Lung (tissue), 12 donors: ENCODE data around the gene WASHC4. TPM values are rescaled to one million over a fixed set of nuclear protein-coding genes. Genes with fewer than 3 reads are reported as not detected.

Experiments used
- ATAC-seq: fragments of 200-7000 bp; cut with Tn5 transposase; one replicate; pipeline ENCODE4 v1.9.1; 2020; ENCODE audit warnings: moderate number of reproducible peaks; ENCODE audit not compliant: insufficient read depth, low FRiP score
- DNase-seq, 3 donors: peaks; one replicate each; pipeline ENCODE4 v3.0.0-alpha.2; 2013 to 2017
- H3K27ac ChIP-seq, 2 donors: one replicate each; pipeline ENCODE4 v1.5.1; 2013; ENCODE audit warnings: mild to moderate bottlenecking in 2 of 2, moderate library complexity in 2 of 2, control low read depth in 1 of 2, inconsistent platforms in 1 of 2, low read depth in 1 of 2, low read length in 1 of 2
- H3K27me3 ChIP-seq, 3 donors: one replicate each; pipeline ENCODE4 v1.5.1; 2013; ENCODE audit warnings: low read length in 2 of 3; ENCODE audit not compliant: control insufficient read depth in 3 of 3, insufficient read depth in 3 of 3
- H3K36me3 ChIP-seq, 4 donors: one replicate each; pipeline ENCODE4 v1.5.1; 2013; ENCODE audit warnings: low read length in 4 of 4, mild to moderate bottlenecking in 1 of 4, moderate library complexity in 1 of 4; ENCODE audit not compliant: control insufficient read depth in 4 of 4, insufficient read depth in 4 of 4
- H3K4me1 ChIP-seq, 5 donors: one replicate each; pipeline ENCODE4 v1.5.1; 2013; ENCODE audit warnings: low read length in 5 of 5, mild to moderate bottlenecking in 2 of 5, moderate library complexity in 1 of 5; ENCODE audit not compliant: control insufficient read depth in 5 of 5, insufficient read depth in 5 of 5
- H3K4me3 ChIP-seq: one replicate; pipeline ENCODE4 v1.5.1; 2013; ENCODE audit warnings: mild to moderate bottlenecking, control low read depth, moderate library complexity
- H3K9ac ChIP-seq, 2 donors: one replicate each; pipeline ENCODE4 v1.5.1; 2013; ENCODE audit warnings: low read length in 2 of 2, control low read depth in 1 of 2; ENCODE audit not compliant: insufficient read depth in 1 of 2
- H3K9me3 ChIP-seq, 4 donors: one replicate each; pipeline ENCODE4 v1.5.1; 2013; ENCODE audit warnings: low read length in 3 of 4, mild to moderate bottlenecking in 1 of 4, moderate library complexity in 1 of 4; ENCODE audit not compliant: control insufficient read depth in 4 of 4, insufficient read depth in 3 of 4
- CTCF ChIP-seq: IDR thresholded peaks from 2 replicates; pipeline ENCODE4 v1.5.1; 2012; ENCODE audit warnings: mild to moderate bottlenecking; ENCODE audit errors: control extremely low read depth, extremely low read depth
- WGBS, 2 donors: extraction: QIAGEN DNeasy Blood & Tissue Kit; methylation state at CpG; one replicate each; pipeline ENCODE4 v1.1.7; 2013; 5-methylcytosine and 5-hydroxymethylcytosine counted together
- polyA plus RNA-seq, 2 donors: library from polyadenylated mRNA; stranded (reverse); fragments of 200-250 nt; gene quantifications; one replicate each; pipeline ENCODE4 v1.2.1, GENCODE V29; 2013
- total RNA-seq, 2 donors: library from RNA; depleted of rRNA in 1 of 2; stranded (reverse); fragments of >200 nt in 1 of 2; gene quantifications; one replicate each; pipeline ENCODE4 v1.2.1, GENCODE V29; 2014 to 2021
- donor health status: control.
- donor health status: control.
- donor health status: Bipolar disorder and iron deficiency.
- donor health status: healthy.
- donor health status: DM: yes; HTN: yes; CAD: no.

Gene WASHC4
- total and polyA plus RNA-seq, 4 donors = 18.8 to 150 (median 34.3) TPM

- TF ChIP-seq CTCF = no peak
- DNase-seq = peak; percentile 53 to 66 (median 57)
- Histone ChIP-seq H3K4me3 (peak overlapping the region; percentile 49), H3K27ac (no peak overlapping the region), H3K36me3 (no peaks in the 10 kb centered on the region), H3K9me3 (no peaks in the 10 kb centered on the region), H3K27me3 (peaks cover 0 to 3% (median 0%) of the 10 kb centered on the region in 3 donors), H3K9ac (peak overlapping the region in 1 of 2 donors; percentile 17), H3K4me1 (peaks cover 0 to 7% (median 0%) of the 10 kb centered on the region in 5 donors)
- no peak for ATAC-seq
- WGBS, 2 donors = 7 to 19% methylated on average over 18 of the region's 18 CpGs
Measured at GRCh38 chr12:105083551-105084105, 23.9 kb upstream of the WASHC4 start.

- Histone ChIP-seq H3K4me3 (peak within 1 kb of the TSS; percentile 49), H3K9me3 (no peaks in the 10 kb centered on the region), H3K27me3 (peaks cover 0 to 3% (median 0%) of the 10 kb centered on the region in 3 donors), H3K27ac (no peak within 1 kb of the TSS), H3K9ac (peak within 1 kb of the TSS in 1 of 2 donors; percentile 17), H3K4me1 (peaks cover 0 to 7% (median 0%) of the 10 kb centered on the region in 5 donors), H3K36me3 (no peaks in the 10 kb centered on the region)
- no peak for TF ChIP-seq CTCF
- ATAC-seq = peak; percentile 97
- 26 to 31% methylated on average over 58 to 75 of the region's 75 CpGs for WGBS, 2 donors
- peak; percentile 64 to 82 (median 74) for DNase-seq
Measured at GRCh38 chr12:105084251-105085250, 23.0 kb upstream of the WASHC4 start, which contains the start of gene ALDH1L2. ALDH1L2 (minus strand) TSS chr12:105084458; CDS start chr12:105084436, 22 bp downstream.

GRCh38 chr12:105085501-105085900, 22.0 kb upstream of the WASHC4 start:
- ATAC-seq = no peak

More at GRCh38 chr12:105085501-105085900, 22.0 kb upstream of the WASHC4 start:
- no peaks in the 10 kb centered on the region for H3K36me3 ChIP-seq
- TF ChIP-seq CTCF = no peak
- no peak for DNase-seq
- H3K27ac ChIP-seq = no peak overlapping the region
- H3K27me3 ChIP-seq = peaks cover 0 to 3% (median 0%) of the 10 kb centered on the region in 3 donors
- no peak overlapping the region for H3K4me3 ChIP-seq
- no peaks in the 10 kb centered on the region for H3K9me3 ChIP-seq
- H3K9ac ChIP-seq = no peak overlapping the region
- 85 to 92% methylated on average over 6 of the region's 6 CpGs for WGBS, 2 donors
- peaks cover 0 to 7% (median 0%) of the 10 kb centered on the region in 5 donors for H3K4me1 ChIP-seq
